Measurements from ENCODE around the gene TLE4. TPM values are rescaled to one million over a fixed set of nuclear protein-coding genes. Genes with fewer than 3 reads are reported as not detected.

TLE4 gene
- total and polyA plus RNA-seq, 2 donors (not counting 1 experiment from before 2014, with no cell fraction given) = 13.5 to 35.0 TPM

- H2AFZ ChIP-seq (ENCODE audit: low read length) = no peak overlapping the region
- H3K4me3 ChIP-seq (replicated peaks in 1 of 4; ENCODE audit: control extremely low read depth in 1 of 4, insufficient read depth in 1 of 4, low read depth in 3 of 4, low read length in 4 of 4) = no peak overlapping the region
- no peaks in the 10 kb centered on the region for H3K4me1 ChIP-seq (ENCODE audit: control insufficient read depth, extremely low read depth, insufficient read depth, low read length)
- no peak for DNase-seq (ENCODE audit: low read depth in 2 of 2)
- no peaks in the 10 kb centered on the region for H3K9me3 ChIP-seq (ENCODE audit: control insufficient read depth, insufficient read depth, low read depth, low read length)
- H3K4me2 ChIP-seq (ENCODE audit: extremely low read depth, insufficient read depth, low read length) = no peak overlapping the region
- H3K79me2 ChIP-seq (ENCODE audit: control insufficient read depth, insufficient read depth, low read length) = no peaks in the 10 kb centered on the region
- no peaks in the 10 kb centered on the region for H4K20me1 ChIP-seq (ENCODE audit: control insufficient read depth, extremely low read depth, insufficient read depth, low read length)
- no peak overlapping the region for H3K9ac ChIP-seq (ENCODE audit: insufficient read depth, low read length)
- no peaks in the 10 kb centered on the region for H3K36me3 ChIP-seq (ENCODE audit: control insufficient read depth, insufficient read depth, low read length)
- TF ChIP-seq, protein P1, sequence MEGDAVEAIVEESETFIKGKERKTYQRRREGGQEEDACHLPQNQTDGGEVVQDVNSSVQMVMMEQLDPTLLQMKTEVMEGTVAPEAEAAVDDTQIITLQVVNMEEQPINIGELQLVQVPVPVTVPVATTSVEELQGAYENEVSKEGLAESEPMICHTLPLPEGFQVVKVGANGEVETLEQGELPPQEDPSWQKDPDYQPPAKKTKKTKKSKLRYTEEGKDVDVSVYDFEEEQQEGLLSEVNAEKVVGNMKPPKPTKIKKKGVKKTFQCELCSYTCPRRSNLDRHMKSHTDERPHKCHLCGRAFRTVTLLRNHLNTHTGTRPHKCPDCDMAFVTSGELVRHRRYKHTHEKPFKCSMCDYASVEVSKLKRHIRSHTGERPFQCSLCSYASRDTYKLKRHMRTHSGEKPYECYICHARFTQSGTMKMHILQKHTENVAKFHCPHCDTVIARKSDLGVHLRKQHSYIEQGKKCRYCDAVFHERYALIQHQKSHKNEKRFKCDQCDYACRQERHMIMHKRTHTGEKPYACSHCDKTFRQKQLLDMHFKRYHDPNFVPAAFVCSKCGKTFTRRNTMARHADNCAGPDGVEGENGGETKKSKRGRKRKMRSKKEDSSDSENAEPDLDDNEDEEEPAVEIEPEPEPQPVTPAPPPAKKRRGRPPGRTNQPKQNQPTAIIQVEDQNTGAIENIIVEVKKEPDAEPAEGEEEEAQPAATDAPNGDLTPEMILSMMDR (conservative IDR thresholded peaks at IDR 0.05 in 1 of 2, IDR thresholded peaks at IDR 0.05 in 1 of 2; ENCODE audit: low read depth in 1 of 2, low read length in 2 of 2) = no peak
- no peak for TF ChIP-seq EZH2 (IDR thresholded peaks at IDR 0.05; ENCODE audit: low read length, missing control alignments)
- H3K27me3 ChIP-seq (ENCODE audit: control insufficient read depth, insufficient read depth, low read length) = no peaks in the 10 kb centered on the region
- H3K27ac ChIP-seq (ENCODE audit: insufficient read depth, low read length) = no peak overlapping the region
These were observed 19.8 kb upstream of the TLE4 start for GRCh38 chr9:79551994-79552393.

GRCh38 chr9:79555474-79556089 is 16.2 kb upstream of the TLE4 start:
- H3K27ac ChIP-seq (ENCODE audit: insufficient read depth, low read length) = no peak overlapping the region
- H3K4me2 ChIP-seq (ENCODE audit: extremely low read depth, insufficient read depth, low read length) = no peak overlapping the region
- no peaks in the 10 kb centered on the region for H3K9me3 ChIP-seq (ENCODE audit: control insufficient read depth, insufficient read depth, low read depth, low read length)
- no peaks in the 10 kb centered on the region for H3K36me3 ChIP-seq (ENCODE audit: control insufficient read depth, insufficient read depth, low read length)
- no peaks in the 10 kb centered on the region for H4K20me1 ChIP-seq (ENCODE audit: control insufficient read depth, extremely low read depth, insufficient read depth, low read length)
- H3K4me3 ChIP-seq (replicated peaks in 1 of 4; ENCODE audit: control extremely low read depth in 1 of 4, insufficient read depth in 1 of 4, low read depth in 3 of 4, low read length in 4 of 4) = no peak overlapping the region
- H3K9ac ChIP-seq (ENCODE audit: insufficient read depth, low read length) = no peak overlapping the region
- no peak overlapping the region for H2AFZ ChIP-seq (ENCODE audit: low read length)
- no peak for TF ChIP-seq EZH2 (IDR thresholded peaks at IDR 0.05; ENCODE audit: low read length, missing control alignments)
- TF ChIP-seq, protein P1 (conservative IDR thresholded peaks at IDR 0.05 in 1 of 2, IDR thresholded peaks at IDR 0.05 in 1 of 2; ENCODE audit: low read depth in 1 of 2, low read length in 2 of 2) = no peak
- H3K27me3 ChIP-seq (ENCODE audit: control insufficient read depth, insufficient read depth, low read length) = no peaks in the 10 kb centered on the region
- H3K79me2 ChIP-seq (ENCODE audit: control insufficient read depth, insufficient read depth, low read length) = no peaks in the 10 kb centered on the region
- no peaks in the 10 kb centered on the region for H3K4me1 ChIP-seq (ENCODE audit: control insufficient read depth, extremely low read depth, insufficient read depth, low read length)
- DNase-seq (ENCODE audit: low read depth in 2 of 2) = peak in 1 of 2 donors; percentile 36

DNA sequence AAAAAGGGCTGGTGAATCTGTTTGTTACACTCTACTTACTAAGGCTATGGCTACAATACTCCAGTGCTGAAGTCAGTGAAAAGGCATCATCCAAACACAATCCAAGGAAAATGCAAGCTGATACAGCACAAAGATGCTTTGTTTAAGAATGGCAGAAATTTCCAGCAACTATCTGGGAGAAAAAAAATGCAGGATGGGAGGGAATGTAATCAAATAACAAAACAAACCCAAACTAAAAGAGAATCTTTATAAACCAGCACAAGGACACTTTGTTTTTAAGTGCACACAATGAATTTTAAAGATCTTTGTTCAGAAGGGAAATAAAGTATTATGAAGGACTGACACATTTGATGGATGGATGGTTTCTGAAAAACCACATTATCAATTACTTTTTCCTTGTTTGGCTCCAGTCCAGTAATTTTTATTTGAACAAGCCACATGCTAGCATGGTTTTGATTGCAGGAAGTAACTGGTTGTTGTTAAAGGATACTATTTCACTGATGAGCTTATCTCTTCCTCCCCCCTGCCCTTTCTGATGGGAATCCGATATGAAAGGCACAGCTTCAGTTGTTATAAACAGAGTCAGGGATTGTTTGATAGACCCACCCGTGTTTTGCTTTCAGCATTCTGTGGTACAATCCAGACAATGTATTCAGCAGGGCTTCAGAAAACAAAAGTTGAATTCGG is 12.1 kb upstream of the TLE4 start:
- Histone ChIP-seq H3K79me2 (ENCODE audit: control insufficient read depth, insufficient read depth, low read length) (no peaks in the 10 kb centered on the region), H3K9ac (ENCODE audit: insufficient read depth, low read length) (no peak overlapping the region), H3K4me2 (ENCODE audit: extremely low read depth, insufficient read depth, low read length) (no peak overlapping the region), H2AFZ (ENCODE audit: low read length) (no peak overlapping the region), H3K36me3 (ENCODE audit: control insufficient read depth, insufficient read depth, low read length) (no peaks in the 10 kb centered on the region), H3K27ac (ENCODE audit: insufficient read depth, low read length) (no peak overlapping the region), H3K4me3 (replicated peaks in 1 of 4; ENCODE audit: control extremely low read depth in 1 of 4, insufficient read depth in 1 of 4, low read depth in 3 of 4, low read length in 4 of 4) (no peak overlapping the region), H3K9me3 (ENCODE audit: control insufficient read depth, insufficient read depth, low read depth, low read length) (no peaks in the 10 kb centered on the region), H4K20me1 (ENCODE audit: control insufficient read depth, extremely low read depth, insufficient read depth, low read length) (no peaks in the 10 kb centered on the region), H3K27me3 (ENCODE audit: control insufficient read depth, insufficient read depth, low read length) (no peaks in the 10 kb centered on the region), H3K4me1 (ENCODE audit: control insufficient read depth, extremely low read depth, insufficient read depth, low read length) (no peaks in the 10 kb centered on the region)
- TF ChIP-seq EZH2 (IDR thresholded peaks at IDR 0.05; ENCODE audit: low read length, missing control alignments) = no peak
- TF ChIP-seq, protein P1 (conservative IDR thresholded peaks at IDR 0.05 in 1 of 2, IDR thresholded peaks at IDR 0.05 in 1 of 2; ENCODE audit: low read depth in 1 of 2, low read length in 2 of 2) = no peak
- no peak for DNase-seq (ENCODE audit: low read depth in 2 of 2)
